Smooth muscle cell (in vitro differentiated cells): Measurements from ENCODE around the gene GNPTG. TPM values are rescaled to one million over a fixed set of nuclear protein-coding genes. Genes with fewer than 3 reads are reported as not detected.
"Not testable (repeated sequence)": the region's sequence is repeated elsewhere in the genome, so short reads cannot be mapped to it uniquely, and the experiment has no call there.

Source experiments
- DNase-seq: peaks from one replicate; lab custom pipeline; 2025; ENCODE audit not compliant: unreplicated experiment; lab: John Stamatoyannopoulos, UW
- H2AFZ ChIP-seq: fragments of 200-600 bp; sonication (generic); 2 replicates; pipeline ENCODE4 v1.6.0; 2016; ENCODE audit warnings: antibody characterized with exemption, low read depth, mild to moderate bottlenecking
- H3F3A ChIP-seq: fragments of 200-600 bp; sonication (generic); 2 replicates; pipeline ENCODE4 v1.6.0; 2017; ENCODE audit warnings: antibody characterized with exemption, low read depth
- H3K27ac ChIP-seq: fragments of 200-600 bp; sonication (generic); 2 replicates; pipeline ENCODE4 v1.5.1; 2016; ENCODE audit warnings: low read depth, mild to moderate bottlenecking
- H3K27me3 ChIP-seq: fragments of 200-600 bp; sonication (generic); 2 replicates; pipeline ENCODE4 v1.6.1; 2016; ENCODE audit warnings: low read depth, mild to moderate bottlenecking
- H3K36me3 ChIP-seq: fragments of 200-600 bp; sonication (generic); 2 replicates; pipeline ENCODE4 v1.5.1; 2016; ENCODE audit warnings: low read depth
- H3K4me1 ChIP-seq: fragments of 200-600 bp; sonication (generic); 2 replicates; pipeline ENCODE4 v1.5.1; 2016; ENCODE audit warnings: low read depth
- H3K4me2 ChIP-seq: fragments of 200-600 bp; sonication (generic); 2 replicates; pipeline ENCODE4 v1.6.0; 2016; ENCODE audit warnings: mild to moderate bottlenecking
- H3K4me3 ChIP-seq: fragments of 200-600 bp; sonication (generic); 2 replicates; pipeline ENCODE4 v1.5.1; 2016; ENCODE audit warnings: mild to moderate bottlenecking
- H3K79me2 ChIP-seq: fragments of 200-600 bp; sonication (generic); 2 replicates; pipeline ENCODE4 v1.6.0; 2016; ENCODE audit warnings: low read depth, mild to moderate bottlenecking
- H3K9ac ChIP-seq: fragments of 200-600 bp; sonication (generic); 2 replicates; pipeline ENCODE4 v1.6.0; 2016; ENCODE audit warnings: low read depth
- H3K9me3 ChIP-seq: fragments of 200-600 bp; sonication (generic); replicated peaks from 2 replicates; pipeline ENCODE4 v1.5.1; 2016; ENCODE audit warnings: low read depth
- H4K20me1 ChIP-seq: fragments of 200-600 bp; sonication (generic); 2 replicates; pipeline ENCODE4 v1.6.0; 2016; ENCODE audit warnings: low read depth
- CTCF ChIP-seq: fragments of 200-600 bp; sonication (generic); IDR thresholded peaks from 2 replicates; pipeline ENCODE4 v1.5.1; 2017; ENCODE audit warnings: borderline replicate concordance, mild to moderate bottlenecking, antibody characterized with exemption; ENCODE audit not compliant: insufficient read depth, poor library complexity, severe bottlenecking
- WGBS: methylation state at CpG from one replicate; pipeline ENCODE4 v1.1.7; 2016; ENCODE audit warnings: low lambda C conversion rate; 5-methylcytosine and 5-hydroxymethylcytosine counted together
- polyA plus RNA-seq: library from polyadenylated mRNA; unstranded; fragments of >200 nt; fragmentation: Nextera tagmentation; extraction: Ambion mirVana; gene quantifications from 2 replicates; pipeline ENCODE4 v1.2.1, GENCODE V29; 2016
- total RNA-seq: library from RNA; depleted of rRNA; stranded (reverse); fragments of >200 nt; gene quantifications from 2 replicates; pipeline ENCODE4 v1.2.3, GENCODE V29; 2014

GNPTG gene
- total and polyA plus RNA-seq, 2 experiments from 2014 or later = 28.0 to 73.3 TPM

GRCh38 chr16:1326946-1327618, 24.6 kb upstream of the GNPTG start:
- H3K4me2 ChIP-seq = no peak overlapping the region
- no peak overlapping the region for H3K9ac ChIP-seq
- no peaks in the 10 kb centered on the region for H3K9me3 ChIP-seq
- 88% methylated on average over 17 of the region's 17 CpGs for WGBS
- no peak overlapping the region for H3K4me3 ChIP-seq
- no peaks in the 10 kb centered on the region for H3K36me3 ChIP-seq
- no peak for TF ChIP-seq CTCF
- H3K27me3 ChIP-seq = peaks cover 17% of the 10 kb centered on the region
- H3K79me2 ChIP-seq = no peaks in the 10 kb centered on the region
- DNase-seq = no peak
- H4K20me1 ChIP-seq = peaks cover 38% of the 10 kb centered on the region
- no peak overlapping the region for H2AFZ ChIP-seq
- no peak overlapping the region for H3K27ac ChIP-seq
- peaks cover 7% of the 10 kb centered on the region for H3K4me1 ChIP-seq
- H3F3A ChIP-seq = no peaks in the 10 kb centered on the region

GRCh38 chr16:1327619-1327947, 24.1 kb upstream of the GNPTG start:
- no peak overlapping the region for H3K27ac ChIP-seq
- H3F3A ChIP-seq = no peaks in the 10 kb centered on the region
- no peak overlapping the region for H2AFZ ChIP-seq
- H3K4me1 ChIP-seq = peaks cover 12% of the 10 kb centered on the region
- no peaks in the 10 kb centered on the region for H3K9me3 ChIP-seq
- DNase-seq = no peak
- 87% methylated on average over 5 of the region's 5 CpGs for WGBS
- H3K27me3 ChIP-seq = peaks cover 22% of the 10 kb centered on the region
- H4K20me1 ChIP-seq = peaks cover 34% of the 10 kb centered on the region
- no peak overlapping the region for H3K4me3 ChIP-seq
- no peak overlapping the region for H3K4me2 ChIP-seq
- no peak overlapping the region for H3K9ac ChIP-seq
- H3K79me2 ChIP-seq = no peaks in the 10 kb centered on the region
- no peaks in the 10 kb centered on the region for H3K36me3 ChIP-seq
- no peak for TF ChIP-seq CTCF

GRCh38 chr16:1328136-1328535, 23.6 kb upstream of the GNPTG start:
- H3K4me1 ChIP-seq = peaks cover 12% of the 10 kb centered on the region
- WGBS = 92% methylated on average over 20 of the region's 20 CpGs
- H3K9ac ChIP-seq, H3F3A ChIP-seq, H3K9me3 ChIP-seq, H3K4me3 ChIP-seq, H3K4me2 ChIP-seq, H3K36me3 ChIP-seq, DNase-seq, H2AFZ ChIP-seq, H3K27ac ChIP-seq, H3K79me2 ChIP-seq: not testable (repeated sequence)
- peaks cover 28% of the 10 kb centered on the region for H4K20me1 ChIP-seq
- peaks cover 28% of the 10 kb centered on the region for H3K27me3 ChIP-seq

- not testable (repeated sequence) for H3K36me3 ChIP-seq
- whole genome bisulfite sequencing = 94% methylated on average over 10 of the region's 10 CpGs
Measured at GRCh38 chr16:1328961-1329360, 22.8 kb upstream of the GNPTG start.

More at GRCh38 chr16:1328961-1329360, 22.8 kb upstream of the GNPTG start:
- not testable (repeated sequence) for H3K27ac ChIP-seq, H2AFZ ChIP-seq, H3K9ac ChIP-seq, H3K79me2 ChIP-seq, H3K4me3 ChIP-seq, H3K9me3 ChIP-seq, DNase-seq, H3F3A ChIP-seq, H3K4me2 ChIP-seq
- Histone ChIP-seq H4K20me1 (peaks cover 20% of the 10 kb centered on the region), H3K4me1 (peaks cover 12% of the 10 kb centered on the region), H3K27me3 (peaks cover 36% of the 10 kb centered on the region)
